A673 (cell line): ENCODE data around the gene SEMA4C.

Experiments
- EZH2 ChIP-seq: fragments of 200-600 bp; sonication (generic); IDR thresholded peaks from 2 replicates; pipeline ENCODE4 v1.6.1; 2017; ENCODE audit warnings: borderline replicate concordance, low read depth, mild to moderate bottlenecking, mixed read lengths, antibody characterized with exemption, low read length; ENCODE audit not compliant: poor library complexity, severe bottlenecking
- TF ChIP-seq, protein P1 (sequence below): fragments of 300-800, 200-600 bp; sonication (generic); conservative IDR thresholded peaks from 2 replicates; pipeline ENCODE4 v1.5.1; 2017; ENCODE audit warnings: low read depth, mild to moderate bottlenecking, antibody characterized with exemption, low read length, moderate library complexity, mixed read lengths

DNA sequence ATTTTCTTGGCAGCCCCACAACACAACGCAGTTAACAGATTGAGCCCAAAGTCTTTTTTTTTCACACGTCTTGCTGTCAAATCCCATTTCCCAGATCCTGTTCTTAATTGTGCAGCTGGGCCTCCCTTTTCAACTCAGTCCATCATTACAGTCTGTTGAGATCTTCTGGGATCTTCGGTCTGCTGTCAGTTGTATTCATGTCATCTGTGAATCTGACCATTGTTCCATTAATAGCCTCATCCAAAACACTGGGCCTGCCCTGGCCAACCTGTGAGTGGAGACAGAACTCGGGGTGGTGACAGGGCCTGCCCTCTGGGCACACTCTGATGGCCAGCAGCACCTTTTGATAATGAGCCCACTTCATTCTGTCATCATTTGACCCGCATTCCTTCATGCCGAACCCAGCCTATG lies 39.7 kb upstream of the SEMA4C start:
- TF ChIP-seq, protein P1, sequence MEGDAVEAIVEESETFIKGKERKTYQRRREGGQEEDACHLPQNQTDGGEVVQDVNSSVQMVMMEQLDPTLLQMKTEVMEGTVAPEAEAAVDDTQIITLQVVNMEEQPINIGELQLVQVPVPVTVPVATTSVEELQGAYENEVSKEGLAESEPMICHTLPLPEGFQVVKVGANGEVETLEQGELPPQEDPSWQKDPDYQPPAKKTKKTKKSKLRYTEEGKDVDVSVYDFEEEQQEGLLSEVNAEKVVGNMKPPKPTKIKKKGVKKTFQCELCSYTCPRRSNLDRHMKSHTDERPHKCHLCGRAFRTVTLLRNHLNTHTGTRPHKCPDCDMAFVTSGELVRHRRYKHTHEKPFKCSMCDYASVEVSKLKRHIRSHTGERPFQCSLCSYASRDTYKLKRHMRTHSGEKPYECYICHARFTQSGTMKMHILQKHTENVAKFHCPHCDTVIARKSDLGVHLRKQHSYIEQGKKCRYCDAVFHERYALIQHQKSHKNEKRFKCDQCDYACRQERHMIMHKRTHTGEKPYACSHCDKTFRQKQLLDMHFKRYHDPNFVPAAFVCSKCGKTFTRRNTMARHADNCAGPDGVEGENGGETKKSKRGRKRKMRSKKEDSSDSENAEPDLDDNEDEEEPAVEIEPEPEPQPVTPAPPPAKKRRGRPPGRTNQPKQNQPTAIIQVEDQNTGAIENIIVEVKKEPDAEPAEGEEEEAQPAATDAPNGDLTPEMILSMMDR = no peak
- no peak for TF ChIP-seq EZH2
